ENCODE data around the gene EML1.
A peak's percentile ranks its signal among the peaks of the same experiment; 100 is the strongest.

Gene EML1

DNA sequence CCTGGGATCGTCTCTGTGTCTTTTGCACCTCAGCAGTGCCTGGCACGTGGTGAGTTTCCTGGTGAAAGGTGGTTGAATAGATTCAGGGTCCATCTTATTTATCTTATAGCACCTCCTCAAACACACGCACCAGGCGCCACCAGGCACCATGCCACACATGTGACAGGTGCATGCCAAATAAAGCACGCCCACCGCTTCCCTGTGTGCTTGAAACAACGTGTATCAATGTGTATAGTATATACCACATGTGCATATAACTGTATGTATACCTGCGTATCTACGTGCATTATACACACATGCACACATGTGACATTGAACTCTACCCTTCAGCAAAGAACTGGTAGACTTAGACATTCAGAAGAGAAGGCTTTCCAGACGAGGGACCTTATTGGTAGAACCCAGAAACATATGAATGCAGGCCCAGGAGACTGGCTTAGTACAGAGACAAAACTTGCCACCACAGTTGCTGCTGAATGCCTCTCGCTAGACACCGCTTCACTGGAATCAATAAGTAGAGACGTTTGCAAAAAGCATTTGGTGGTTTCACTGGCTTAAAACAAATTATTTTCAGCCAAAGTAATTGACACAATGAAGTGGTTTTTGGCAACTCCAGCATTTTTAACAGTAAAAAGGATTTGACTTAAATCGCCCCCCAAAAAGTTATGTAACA lies 10.0 kb downstream of the EML1 start:
- Histone ChIP-seq H3K36me3 (ENCODE audit: insufficient read depth, low read length) (no peaks in the 10 kb centered on the region), H3K9ac (ENCODE audit: insufficient read length) (no peak overlapping the region), H3K27ac (no peak overlapping the region), H3K9me3 (ENCODE audit: low read depth, low read length) (no peaks in the 10 kb centered on the region), H3K4me3 (no peak overlapping the region; the same call in 1 of the 2 replicates)
- TF ChIP-seq FOXP2 (optimal IDR thresholded peaks at IDR 0.05; ENCODE audit: control extremely low read depth, extremely low read length, insufficient read depth) = no peak
- TF ChIP-seq EZH2 (IDR thresholded peaks at IDR 0.05) = no peak
- no peak for TF ChIP-seq POLR2AphosphoS5 (IDR thresholded peaks at IDR 0.05; ENCODE audit: borderline replicate concordance, low read depth, low read length)
- no peak for DNase-seq (ENCODE audit: low read depth, low spot score)

DNA sequence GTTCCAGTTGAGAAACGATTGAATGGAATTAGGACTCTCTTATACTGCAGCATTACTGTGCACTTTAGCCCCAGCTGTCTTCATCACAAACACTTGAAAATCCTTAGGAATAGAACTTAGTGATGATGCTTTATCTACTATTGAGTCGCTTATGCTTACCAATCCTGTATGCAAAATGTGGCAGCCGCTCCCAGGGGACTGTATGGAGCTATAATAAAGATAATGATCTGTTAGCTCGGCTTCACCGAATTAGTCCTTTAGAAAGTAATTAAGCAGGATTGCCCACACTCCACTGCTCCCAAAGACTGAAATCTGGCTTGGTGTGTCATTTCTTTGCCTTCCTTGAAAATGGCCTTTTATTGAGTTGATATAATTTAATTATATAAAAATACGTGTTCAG lies 10.6 kb downstream of the EML1 start:
- Histone ChIP-seq H3K27ac (no peak overlapping the region), H3K4me3 (no peak overlapping the region; the same call in 1 of the 2 replicates), H3K9ac (ENCODE audit: insufficient read length) (no peak overlapping the region), H3K9me3 (ENCODE audit: low read depth, low read length) (no peaks in the 10 kb centered on the region), H3K36me3 (ENCODE audit: insufficient read depth, low read length) (no peaks in the 10 kb centered on the region)
- DNase-seq (ENCODE audit: low read depth, low spot score) = no peak
- TF ChIP-seq POLR2AphosphoS5 (IDR thresholded peaks at IDR 0.05; ENCODE audit: borderline replicate concordance, low read depth, low read length) (no peak), FOXP2 (optimal IDR thresholded peaks at IDR 0.05; ENCODE audit: control extremely low read depth, extremely low read length, insufficient read depth) (no peak), EZH2 (IDR thresholded peaks at IDR 0.05) (no peak)

DNA sequence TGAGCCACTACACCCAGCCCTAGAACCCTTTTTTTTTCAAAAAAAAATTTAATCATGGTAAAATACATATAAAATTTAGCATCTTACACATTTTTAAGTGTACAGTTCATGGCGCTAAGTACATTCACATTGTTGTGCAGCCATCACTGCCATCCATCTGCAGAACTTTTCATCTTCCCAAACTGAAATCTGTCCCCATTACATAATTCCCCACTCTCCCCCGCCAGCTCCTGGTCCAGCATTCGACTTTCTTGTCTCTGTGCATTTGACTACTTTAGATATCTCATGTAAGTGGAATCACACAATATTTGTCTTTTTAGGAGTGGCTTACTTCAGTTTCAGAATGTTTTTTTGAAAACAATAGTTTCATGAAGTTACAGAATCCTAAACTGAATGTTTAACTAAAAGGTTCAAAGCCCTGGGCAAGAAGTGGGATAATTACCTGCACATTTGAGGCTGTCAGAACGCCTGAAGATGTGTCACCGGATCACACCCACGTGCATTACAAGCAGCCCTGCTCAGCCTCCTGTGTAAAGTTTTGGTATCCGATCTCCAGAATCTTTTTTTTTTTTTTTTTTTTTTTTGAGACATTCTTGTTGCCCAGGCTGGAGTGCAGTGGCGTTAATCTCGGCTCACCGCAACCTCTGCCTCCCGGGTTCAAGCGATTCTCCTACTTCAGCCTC lies 12.7 kb downstream of the EML1 start:
- DNase-seq (ENCODE audit: low read depth, low spot score) = no peak

DNA sequence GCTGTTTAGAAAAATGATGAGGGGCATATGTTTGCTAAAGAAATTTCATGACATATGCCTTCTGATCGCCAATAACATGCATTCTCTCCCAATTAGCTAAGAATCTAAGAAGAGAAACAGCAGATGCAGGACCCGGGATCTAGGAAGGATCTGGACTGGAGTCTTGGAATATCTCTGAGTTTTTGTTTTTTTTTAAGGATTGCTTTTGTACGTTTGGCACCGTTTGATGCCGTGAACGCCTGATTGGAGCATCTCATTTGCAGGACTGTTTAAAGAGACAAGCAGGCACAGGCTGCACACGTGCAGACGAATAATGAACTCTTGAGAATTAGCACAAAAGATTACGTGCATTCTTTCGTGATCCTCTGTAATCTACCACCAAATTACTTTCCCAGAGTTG lies 13.6 kb downstream of the EML1 start:
- no peak overlapping the region for H3K9ac ChIP-seq (ENCODE audit: insufficient read length)
- TF ChIP-seq EZH2 (IDR thresholded peaks at IDR 0.05) (no peak), FOXP2 (optimal IDR thresholded peaks at IDR 0.05; ENCODE audit: control extremely low read depth, extremely low read length, insufficient read depth) (no peak), POLR2AphosphoS5 (IDR thresholded peaks at IDR 0.05; ENCODE audit: borderline replicate concordance, low read depth, low read length) (no peak)
- H3K27ac ChIP-seq = no peak overlapping the region
- no peaks in the 10 kb centered on the region for H3K36me3 ChIP-seq (ENCODE audit: insufficient read depth, low read length)
- H3K9me3 ChIP-seq (ENCODE audit: low read depth, low read length) = no peaks in the 10 kb centered on the region
- H3K4me3 ChIP-seq = no peak overlapping the region
- no peak for DNase-seq (ENCODE audit: low read depth, low spot score)

More for the DNA sequence above, 12.7 kb downstream of the EML1 start:
- no peaks in the 10 kb centered on the region for H3K9me3 ChIP-seq (ENCODE audit: low read depth, low read length)
- no peaks in the 10 kb centered on the region for H3K36me3 ChIP-seq (ENCODE audit: insufficient read depth, low read length)
- no peak overlapping the region for H3K9ac ChIP-seq (ENCODE audit: insufficient read length)
- H3K4me3 ChIP-seq = no peak overlapping the region
- TF ChIP-seq POLR2AphosphoS5 (IDR thresholded peaks at IDR 0.05; ENCODE audit: borderline replicate concordance, low read depth, low read length) (no peak), EZH2 (IDR thresholded peaks at IDR 0.05) (no peak), FOXP2 (optimal IDR thresholded peaks at IDR 0.05; ENCODE audit: control extremely low read depth, extremely low read length, insufficient read depth) (no peak)
- no peak overlapping the region for H3K27ac ChIP-seq

DNA sequence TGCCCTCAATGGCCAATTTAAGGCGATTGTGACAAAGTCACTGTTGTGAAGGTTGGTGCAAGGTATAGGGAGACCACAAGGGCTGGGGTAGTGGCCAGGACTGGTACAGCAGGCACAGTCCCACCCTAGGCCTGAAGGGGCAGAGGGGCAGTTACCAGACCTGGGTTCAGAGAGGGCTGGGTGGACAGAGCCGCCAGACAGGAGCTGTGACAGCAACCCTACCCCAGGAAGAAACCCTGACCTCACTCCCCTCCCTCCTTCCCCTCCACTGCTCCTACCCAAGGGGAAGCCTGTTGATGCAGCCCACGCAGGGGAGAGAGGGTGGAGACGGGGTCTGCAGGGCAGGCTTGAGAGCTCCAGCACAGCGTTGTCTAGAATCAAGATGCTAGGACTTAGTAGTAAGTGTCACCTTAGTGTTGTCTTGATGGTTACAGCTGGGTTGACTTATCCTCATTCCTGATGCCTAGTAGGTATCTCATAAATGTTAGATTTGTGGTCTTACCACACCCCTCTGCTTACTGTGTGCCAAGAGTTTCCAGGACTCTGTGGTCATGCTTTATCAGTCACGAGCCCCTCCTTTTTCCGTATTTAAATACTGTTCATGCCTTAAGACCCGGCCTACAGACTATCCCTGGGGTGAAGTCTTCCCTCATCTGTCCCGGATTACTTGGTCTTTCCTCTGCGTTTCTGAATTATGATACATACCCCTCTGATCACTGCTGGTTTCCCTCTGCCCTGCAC lies 14.4 kb downstream of the EML1 start:
- Histone ChIP-seq H3K27ac (no peak overlapping the region), H3K9ac (ENCODE audit: insufficient read length) (no peak overlapping the region), H3K36me3 (ENCODE audit: insufficient read depth, low read length) (no peaks in the 10 kb centered on the region), H3K9me3 (ENCODE audit: low read depth, low read length) (no peaks in the 10 kb centered on the region), H3K4me3 (no peak overlapping the region)
- TF ChIP-seq EZH2 (IDR thresholded peaks at IDR 0.05) = no peak
- no peak for TF ChIP-seq FOXP2 (optimal IDR thresholded peaks at IDR 0.05; ENCODE audit: control extremely low read depth, extremely low read length, insufficient read depth)
- no peak for TF ChIP-seq POLR2AphosphoS5 (IDR thresholded peaks at IDR 0.05; ENCODE audit: borderline replicate concordance, low read depth, low read length)
- no peak for DNase-seq (ENCODE audit: low read depth, low spot score)

DNA sequence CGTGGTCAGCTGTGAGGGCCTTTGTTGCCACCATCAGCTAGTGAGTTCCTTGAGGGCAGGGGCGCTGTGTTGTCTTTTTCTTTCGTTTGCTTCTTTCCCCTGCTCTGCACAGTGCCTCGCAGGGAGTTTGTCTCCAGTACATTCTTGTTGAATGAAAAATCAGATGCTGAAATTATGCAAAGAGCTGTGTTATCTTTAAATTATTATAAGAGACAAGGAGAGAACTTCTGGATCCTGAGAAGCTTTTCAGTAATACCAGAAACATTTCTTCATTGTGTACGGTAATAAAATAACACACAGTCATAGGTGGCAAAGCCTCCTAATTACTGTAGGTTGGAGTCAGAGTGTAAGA lies 14.9 kb downstream of the EML1 start:
- Histone ChIP-seq H3K4me3 (no peak overlapping the region), H3K9me3 (ENCODE audit: low read depth, low read length) (no peaks in the 10 kb centered on the region), H3K36me3 (ENCODE audit: insufficient read depth, low read length) (no peaks in the 10 kb centered on the region), H3K27ac (no peak overlapping the region), H3K9ac (ENCODE audit: insufficient read length) (no peak overlapping the region)
- TF ChIP-seq EZH2 (IDR thresholded peaks at IDR 0.05) (no peak), FOXP2 (optimal IDR thresholded peaks at IDR 0.05; ENCODE audit: control extremely low read depth, extremely low read length, insufficient read depth) (no peak), POLR2AphosphoS5 (IDR thresholded peaks at IDR 0.05; ENCODE audit: borderline replicate concordance, low read depth, low read length) (no peak)
- DNase-seq (ENCODE audit: low read depth, low spot score) = no peak

DNA sequence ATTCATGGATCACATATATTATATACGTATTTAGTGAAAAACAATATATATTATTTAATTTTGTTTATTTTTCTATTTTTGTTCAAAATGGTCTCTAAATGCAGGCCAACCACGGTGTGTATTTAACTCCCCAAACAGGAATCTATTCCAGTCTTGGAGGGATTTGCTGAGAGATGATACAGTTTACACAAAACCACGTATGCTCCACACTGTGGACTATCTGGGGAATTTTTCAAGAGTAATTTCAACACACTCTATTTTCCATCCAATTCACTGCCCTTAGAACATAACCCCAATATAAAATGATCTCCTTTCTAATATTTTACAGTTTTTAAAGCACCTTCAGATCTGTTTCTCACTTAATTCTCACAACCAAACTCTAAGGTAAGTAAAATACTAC lies 15.3 kb downstream of the EML1 start:
- Histone ChIP-seq H3K9ac (ENCODE audit: insufficient read length) (no peak overlapping the region), H3K27ac (no peak overlapping the region), H3K4me3 (no peak overlapping the region), H3K9me3 (ENCODE audit: low read depth, low read length) (no peaks in the 10 kb centered on the region), H3K36me3 (ENCODE audit: insufficient read depth, low read length) (no peaks in the 10 kb centered on the region)
- TF ChIP-seq FOXP2 (optimal IDR thresholded peaks at IDR 0.05; ENCODE audit: control extremely low read depth, extremely low read length, insufficient read depth) = no peak
- no peak for TF ChIP-seq EZH2 (IDR thresholded peaks at IDR 0.05)
- no peak for TF ChIP-seq POLR2AphosphoS5 (IDR thresholded peaks at IDR 0.05; ENCODE audit: borderline replicate concordance, low read depth, low read length)
- DNase-seq (ENCODE audit: low read depth, low spot score) = no peak

DNA sequence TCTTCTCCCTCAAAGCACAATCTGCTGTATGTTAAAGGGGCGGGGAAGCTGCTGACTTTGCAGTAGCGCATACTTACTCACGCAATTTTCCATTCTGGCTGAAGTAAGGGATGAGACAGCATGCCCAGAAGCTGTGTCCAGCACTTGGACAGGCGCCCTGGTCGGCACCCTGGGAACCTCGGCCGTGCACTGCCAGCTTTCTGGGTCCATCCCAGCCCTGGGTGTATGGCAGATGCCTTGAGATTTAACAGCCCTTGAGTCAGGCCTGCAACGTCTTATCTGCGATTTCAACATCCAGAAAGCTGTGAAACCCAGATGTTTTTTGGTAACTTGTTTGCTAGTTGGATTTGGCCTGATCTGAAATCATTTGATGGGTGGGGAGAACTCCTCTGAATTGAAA lies 16.1 kb downstream of the EML1 start:
- no peak for DNase-seq (ENCODE audit: low read depth, low spot score)
- no peaks in the 10 kb centered on the region for H3K36me3 ChIP-seq (ENCODE audit: insufficient read depth, low read length)
- no peaks in the 10 kb centered on the region for H3K9me3 ChIP-seq (ENCODE audit: low read depth, low read length)
- H3K9ac ChIP-seq (ENCODE audit: insufficient read length) = no peak overlapping the region
- H3K4me3 ChIP-seq = no peak overlapping the region
- TF ChIP-seq EZH2 (IDR thresholded peaks at IDR 0.05) (no peak), POLR2AphosphoS5 (IDR thresholded peaks at IDR 0.05; ENCODE audit: borderline replicate concordance, low read depth, low read length) (no peak), FOXP2 (optimal IDR thresholded peaks at IDR 0.05; ENCODE audit: control extremely low read depth, extremely low read length, insufficient read depth) (no peak)
- peak overlapping the region; percentile 20 for H3K27ac ChIP-seq

All from SK-N-MC (cell line).